HG03457 (cell line): ENCODE data around the gene TMPRSS11A.

Source experiments
- ATAC-seq: cut with Tn5 transposase; IDR thresholded peaks from one replicate; pipeline ENCODE4 v1.9.1; 2021; ENCODE audit warnings: moderate number of reproducible peaks; ENCODE audit not compliant: unreplicated experiment

The TMPRSS11A gene

DNA sequence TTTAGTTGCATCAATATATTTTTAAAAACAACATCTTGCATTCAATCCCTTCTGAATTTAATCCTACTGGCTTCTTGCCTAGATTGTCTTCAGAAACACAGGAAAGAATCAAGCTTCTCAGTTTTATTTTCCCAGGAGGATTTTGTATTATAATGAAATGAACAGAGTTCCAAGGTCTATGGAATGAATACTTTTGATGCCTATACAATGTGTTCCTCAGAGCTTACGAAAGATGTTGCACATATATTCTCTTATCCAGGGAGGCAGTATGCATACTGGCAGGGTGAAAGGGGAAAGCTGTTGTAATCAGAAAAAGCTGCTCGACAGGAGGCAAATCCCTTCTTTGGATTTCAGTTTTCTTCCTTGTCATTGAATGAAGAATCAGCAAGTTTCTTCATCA is 88.3 kb downstream of the TMPRSS11A start:
- no peak for ATAC-seq

DNA sequence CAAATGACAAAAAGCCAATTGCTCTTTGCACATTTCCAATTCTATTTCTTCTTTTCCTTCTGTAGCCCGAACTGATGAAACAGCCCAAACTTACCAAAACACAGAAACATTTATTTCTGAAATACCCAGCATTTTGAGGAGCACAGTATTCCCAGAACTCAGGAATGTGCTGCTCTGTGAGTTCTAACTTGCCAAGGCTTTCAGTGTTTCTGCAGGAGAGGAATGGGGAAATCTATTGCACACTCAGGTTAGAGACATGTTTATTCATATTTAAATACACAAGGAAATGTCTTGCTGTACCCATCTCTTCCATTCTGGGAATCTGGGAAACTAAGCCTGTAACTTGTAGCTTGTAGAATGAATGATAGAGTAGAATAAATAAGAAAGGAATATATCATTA is 90.2 kb downstream of the TMPRSS11A start:
- no peak for ATAC-seq

DNA sequence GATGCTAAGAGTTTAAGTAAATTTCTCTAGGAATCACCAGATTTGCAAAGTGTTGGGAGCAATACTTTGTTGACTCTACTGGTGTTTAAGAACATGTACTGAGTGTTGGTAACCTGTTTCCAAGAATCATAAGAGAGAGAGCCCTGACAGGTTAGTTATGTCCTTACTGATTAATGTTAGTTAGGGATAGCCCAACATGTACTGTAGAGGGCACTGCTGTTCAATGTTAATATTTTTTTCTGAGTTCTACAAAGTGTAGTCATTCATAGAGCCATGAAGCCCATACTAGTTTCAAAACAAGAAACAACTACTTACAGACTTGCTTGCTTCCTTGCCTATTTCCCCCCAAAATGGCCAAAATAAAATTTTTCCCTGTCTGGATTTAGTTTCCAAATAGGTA is 91.4 kb downstream of the TMPRSS11A start:
- ATAC-seq = peak; percentile 84

DNA sequence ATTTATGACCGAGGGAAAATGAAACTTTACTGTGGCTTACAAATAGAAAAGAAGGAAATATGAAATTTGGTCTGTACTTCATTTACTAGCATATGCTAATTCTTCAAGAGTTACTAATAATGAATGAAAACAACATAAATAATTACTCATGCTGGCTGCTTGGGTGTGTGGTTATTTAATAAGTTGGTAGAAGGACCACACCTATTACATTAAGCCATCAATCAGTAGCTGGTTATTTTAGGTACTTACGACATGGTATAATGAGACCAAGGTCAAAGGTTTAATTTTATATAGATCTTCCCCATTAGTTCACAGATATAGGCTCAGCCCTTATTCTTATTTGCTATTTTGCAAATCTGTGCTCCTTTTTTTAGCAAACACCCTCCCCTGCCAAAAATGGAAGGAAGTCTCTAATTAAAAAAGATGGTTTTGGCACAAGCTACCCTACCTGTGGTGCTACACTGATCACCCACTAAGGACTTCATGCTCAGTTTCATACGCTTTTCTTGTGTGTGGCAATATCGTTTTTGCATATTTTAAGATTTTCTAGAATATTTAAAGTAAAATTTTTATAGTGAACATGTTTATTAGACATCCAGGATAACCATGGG is 93.6 kb downstream of the TMPRSS11A start:
- ATAC-seq = no peak

DNA sequence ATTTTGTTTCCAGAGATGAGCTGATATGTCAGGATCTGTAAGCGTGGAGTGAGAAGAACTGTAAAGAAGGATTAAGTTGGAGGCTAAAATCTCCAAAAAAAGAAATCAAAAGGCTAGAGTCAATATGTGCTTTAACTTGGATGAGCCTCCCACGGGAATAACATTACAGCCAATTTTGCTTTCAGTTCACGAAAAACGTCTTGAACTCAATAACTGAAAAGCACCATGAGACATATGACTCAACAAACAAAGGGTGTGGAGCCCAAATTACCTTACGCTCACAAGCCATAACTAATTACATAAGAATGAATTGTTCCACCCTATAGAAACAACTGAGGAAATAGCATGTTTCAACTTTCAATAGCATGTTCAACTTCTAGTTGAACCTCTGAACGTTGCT is 101.8 kb downstream of the TMPRSS11A start:
- no peak for ATAC-seq
